ENCODE data around the gene AIG1.

Gene AIG1

DNA sequence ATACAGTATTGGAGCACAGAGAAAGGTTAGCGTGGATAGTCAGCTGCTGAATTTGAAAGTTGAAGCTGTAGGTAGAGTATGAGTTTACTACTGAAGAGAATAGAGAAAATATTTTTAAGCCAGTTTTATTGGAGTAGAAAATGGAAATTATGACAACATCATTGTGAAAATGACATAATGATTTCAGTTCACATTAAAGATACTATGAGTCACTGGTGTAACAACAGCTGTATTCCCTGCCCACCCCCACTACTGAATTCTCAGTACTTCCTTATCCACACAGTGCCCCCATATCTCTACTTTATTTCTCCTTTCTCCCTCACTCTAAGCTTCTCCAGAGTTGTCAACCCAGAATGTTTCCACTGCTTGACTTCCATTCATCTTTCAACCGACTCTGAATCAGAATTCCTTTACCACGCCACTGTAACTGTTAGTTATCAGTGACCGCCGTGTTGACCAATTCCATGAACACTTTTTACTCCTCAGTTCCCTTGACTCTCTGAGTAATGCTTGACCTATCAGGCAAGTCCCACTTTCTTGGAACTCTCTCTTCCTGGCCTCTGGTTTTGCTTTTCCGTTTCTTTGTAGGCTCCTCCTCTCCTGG is 139.6 kb downstream of the AIG1 start:
- H3K27ac ChIP-seq = no peak overlapping the region
- TF ChIP-seq, protein P1, sequence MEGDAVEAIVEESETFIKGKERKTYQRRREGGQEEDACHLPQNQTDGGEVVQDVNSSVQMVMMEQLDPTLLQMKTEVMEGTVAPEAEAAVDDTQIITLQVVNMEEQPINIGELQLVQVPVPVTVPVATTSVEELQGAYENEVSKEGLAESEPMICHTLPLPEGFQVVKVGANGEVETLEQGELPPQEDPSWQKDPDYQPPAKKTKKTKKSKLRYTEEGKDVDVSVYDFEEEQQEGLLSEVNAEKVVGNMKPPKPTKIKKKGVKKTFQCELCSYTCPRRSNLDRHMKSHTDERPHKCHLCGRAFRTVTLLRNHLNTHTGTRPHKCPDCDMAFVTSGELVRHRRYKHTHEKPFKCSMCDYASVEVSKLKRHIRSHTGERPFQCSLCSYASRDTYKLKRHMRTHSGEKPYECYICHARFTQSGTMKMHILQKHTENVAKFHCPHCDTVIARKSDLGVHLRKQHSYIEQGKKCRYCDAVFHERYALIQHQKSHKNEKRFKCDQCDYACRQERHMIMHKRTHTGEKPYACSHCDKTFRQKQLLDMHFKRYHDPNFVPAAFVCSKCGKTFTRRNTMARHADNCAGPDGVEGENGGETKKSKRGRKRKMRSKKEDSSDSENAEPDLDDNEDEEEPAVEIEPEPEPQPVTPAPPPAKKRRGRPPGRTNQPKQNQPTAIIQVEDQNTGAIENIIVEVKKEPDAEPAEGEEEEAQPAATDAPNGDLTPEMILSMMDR (conservative IDR thresholded peaks at IDR 0.05) = no peak

DNA sequence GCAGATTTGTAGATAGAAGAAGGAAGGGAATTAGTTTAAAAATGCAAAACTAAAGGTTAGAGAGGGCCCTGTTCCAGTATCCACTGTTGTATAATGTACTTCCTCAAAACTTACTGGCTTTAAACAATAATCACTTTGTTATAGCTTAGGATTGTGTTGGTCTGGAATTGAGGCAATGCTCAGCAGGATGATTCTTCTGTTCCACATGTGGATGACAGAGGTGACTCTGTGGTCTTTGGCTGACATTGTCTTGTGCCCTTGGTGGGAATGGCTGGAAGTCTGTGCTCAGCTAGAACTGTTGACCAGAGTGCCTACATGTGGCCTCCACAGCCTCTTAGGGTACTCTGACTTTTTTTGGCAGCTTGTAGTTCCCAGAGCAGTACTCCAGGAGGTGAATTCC is 143.4 kb downstream of the AIG1 start:
- TF ChIP-seq, protein P1 (conservative IDR thresholded peaks at IDR 0.05) = no peak
- H3K27ac ChIP-seq = no peak overlapping the region

DNA sequence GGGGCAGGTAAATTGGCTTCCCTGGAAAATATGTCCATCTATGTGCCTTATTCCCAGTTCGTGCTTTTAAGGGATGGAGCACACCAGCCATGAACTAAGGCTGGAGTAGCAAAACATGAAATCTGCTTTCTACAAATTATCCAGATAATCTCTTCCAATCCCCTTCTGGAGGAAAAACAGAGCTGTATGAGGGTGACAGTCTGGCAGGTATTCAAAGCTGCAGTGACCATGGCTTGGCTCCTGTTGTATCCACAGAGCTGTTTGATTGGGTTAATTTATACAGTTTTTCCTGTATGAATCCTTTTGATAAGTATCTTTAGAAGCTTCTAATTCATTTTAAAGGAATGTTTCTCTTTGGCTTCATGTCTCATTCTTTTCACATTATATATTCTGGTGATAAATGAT is 144.4 kb downstream of the AIG1 start:
- no peak overlapping the region for H3K27ac ChIP-seq
- TF ChIP-seq, protein P1 (conservative IDR thresholded peaks at IDR 0.05) = no peak

DNA sequence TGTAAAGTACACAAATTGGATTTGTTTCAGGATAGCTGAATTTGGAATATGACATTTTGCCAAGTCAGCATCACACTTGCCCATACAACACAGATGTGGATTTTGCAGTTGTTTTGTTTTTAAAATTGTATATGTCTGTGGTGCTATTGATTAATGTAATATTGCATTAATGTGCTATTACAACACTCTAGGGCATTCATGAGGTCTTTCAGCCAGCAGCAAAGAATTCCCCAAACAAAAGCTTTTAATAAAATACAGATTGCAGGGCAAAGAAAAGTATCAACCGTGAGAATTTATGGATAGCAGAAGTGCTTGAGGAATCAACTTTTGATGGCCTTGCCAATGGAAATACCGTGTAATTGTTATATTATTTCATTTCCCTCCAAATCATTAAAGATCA is 144.9 kb downstream of the AIG1 start:
- no peak overlapping the region for H3K27ac ChIP-seq
- TF ChIP-seq, protein P1 (conservative IDR thresholded peaks at IDR 0.05) = no peak

DNA sequence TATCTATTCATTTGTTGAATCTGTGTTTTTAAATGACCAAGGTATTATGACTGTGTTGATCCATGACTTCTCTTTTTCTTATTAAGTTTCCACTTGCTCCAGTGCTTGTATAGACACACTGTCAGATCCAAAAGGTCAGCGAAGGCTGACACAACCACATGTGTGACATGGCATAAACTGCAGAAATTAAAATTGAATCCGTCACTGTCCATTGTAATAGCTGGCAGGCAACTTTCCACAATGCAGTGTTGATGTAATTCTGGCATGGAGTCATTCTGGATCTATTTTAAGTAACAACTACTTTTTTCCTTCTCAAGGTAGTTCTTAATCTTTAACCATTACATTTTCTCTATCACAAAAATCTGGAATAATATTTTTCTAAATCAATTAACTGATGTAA is 145.3 kb downstream of the AIG1 start:
- TF ChIP-seq, protein P1 (conservative IDR thresholded peaks at IDR 0.05) = no peak
- H3K27ac ChIP-seq = no peak overlapping the region

DNA sequence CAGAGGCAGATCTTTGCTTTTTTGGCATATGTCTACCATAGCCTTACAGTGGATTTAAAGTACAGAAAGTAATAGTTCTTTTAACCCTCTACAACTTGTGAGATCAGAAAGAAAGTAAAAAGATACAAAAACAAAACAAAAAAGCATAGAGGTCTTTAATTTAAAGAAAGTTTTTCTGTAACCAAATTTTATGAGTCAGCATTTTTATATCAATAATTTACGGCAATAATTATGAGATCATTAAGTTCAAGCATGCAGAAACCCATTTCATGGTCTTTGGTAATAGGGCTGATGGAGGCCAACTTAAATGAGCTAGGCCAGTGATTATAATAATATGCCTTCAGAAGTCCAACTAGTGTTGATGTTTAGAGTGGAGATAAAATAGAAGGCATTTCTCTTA is 145.9 kb downstream of the AIG1 start:
- TF ChIP-seq, protein P1 (conservative IDR thresholded peaks at IDR 0.05) = no peak
- H3K27ac ChIP-seq = no peak overlapping the region

DNA sequence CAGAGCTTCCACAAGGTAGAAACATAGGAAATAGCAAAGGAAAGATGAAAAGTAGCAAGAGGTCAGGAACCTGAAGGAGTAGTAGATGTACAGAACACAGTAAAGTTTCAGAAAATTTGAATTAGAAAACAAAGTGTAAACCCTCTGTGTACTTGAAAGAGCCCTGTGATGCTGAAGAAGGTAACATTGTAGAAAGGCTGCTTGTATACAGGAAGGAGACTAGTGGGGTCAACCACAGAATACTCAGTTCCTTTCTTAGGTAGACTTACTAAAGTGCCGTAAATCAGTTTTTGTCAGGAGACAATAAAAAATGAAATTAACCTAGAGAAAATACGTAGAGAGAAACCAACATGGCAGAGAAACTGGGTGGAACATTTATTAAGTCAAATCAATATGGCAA is 149.7 kb downstream of the AIG1 start:
- H3K27ac ChIP-seq = no peak overlapping the region
- TF ChIP-seq, protein P1 (conservative IDR thresholded peaks at IDR 0.05) = no peak
